Stimulated activated CD8-positive, alpha-beta memory T cell treated with anti-CD3 and anti-CD28 coated beads, Interleukin-4, amount 100 ng/mL, for 4 hours (primary cell): ENCODE results near the gene COL4A1.
"Not testable (repeated sequence)": the region's sequence is repeated elsewhere in the genome, so short reads cannot be mapped to it uniquely, and the experiment has no call there.

Experiments
- DNase-seq, 2 donors: peaks; one replicate each; pipeline ENCODE4 v3.0.0-alpha.2; 2020; ENCODE audit warnings: low read depth in 2 of 2, low spot score in 1 of 2

COL4A1 gene

DNA sequence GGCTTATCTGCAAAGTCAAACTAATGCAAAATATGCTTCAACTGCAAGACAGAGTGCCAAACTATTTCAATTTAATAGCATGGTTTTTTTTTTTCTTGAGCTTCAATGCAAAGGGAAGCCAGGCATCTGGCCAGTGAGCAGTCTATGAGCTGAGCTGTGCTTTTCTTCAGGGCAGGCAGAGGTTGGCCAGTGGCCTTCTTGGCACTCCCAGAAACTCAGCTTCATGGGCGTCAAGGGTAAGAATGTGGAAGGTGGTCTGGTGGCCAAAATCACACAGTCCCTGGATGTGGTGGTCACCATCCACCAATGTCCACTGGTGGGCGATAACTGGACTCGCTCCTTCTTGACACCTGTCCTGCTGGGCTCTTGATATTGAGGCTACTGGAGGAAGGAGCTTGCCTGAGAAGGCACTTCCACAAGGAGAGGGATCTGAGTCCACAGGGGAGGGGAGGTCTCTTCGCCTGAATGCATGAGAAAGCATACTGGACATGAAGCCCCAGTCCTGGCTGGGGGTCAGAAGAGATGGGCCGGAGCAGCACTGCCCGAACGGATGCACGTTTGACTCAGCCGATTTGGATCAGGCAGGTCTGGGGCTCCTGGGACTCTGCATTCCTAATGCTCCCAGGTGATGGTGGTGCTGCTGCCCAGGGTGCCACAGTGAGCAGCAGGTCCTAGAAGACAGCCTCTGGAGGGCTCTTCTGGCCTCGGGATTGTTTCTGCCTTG is 17.2 kb upstream of the COL4A1 start:
- DNase-seq: no peak

DNA sequence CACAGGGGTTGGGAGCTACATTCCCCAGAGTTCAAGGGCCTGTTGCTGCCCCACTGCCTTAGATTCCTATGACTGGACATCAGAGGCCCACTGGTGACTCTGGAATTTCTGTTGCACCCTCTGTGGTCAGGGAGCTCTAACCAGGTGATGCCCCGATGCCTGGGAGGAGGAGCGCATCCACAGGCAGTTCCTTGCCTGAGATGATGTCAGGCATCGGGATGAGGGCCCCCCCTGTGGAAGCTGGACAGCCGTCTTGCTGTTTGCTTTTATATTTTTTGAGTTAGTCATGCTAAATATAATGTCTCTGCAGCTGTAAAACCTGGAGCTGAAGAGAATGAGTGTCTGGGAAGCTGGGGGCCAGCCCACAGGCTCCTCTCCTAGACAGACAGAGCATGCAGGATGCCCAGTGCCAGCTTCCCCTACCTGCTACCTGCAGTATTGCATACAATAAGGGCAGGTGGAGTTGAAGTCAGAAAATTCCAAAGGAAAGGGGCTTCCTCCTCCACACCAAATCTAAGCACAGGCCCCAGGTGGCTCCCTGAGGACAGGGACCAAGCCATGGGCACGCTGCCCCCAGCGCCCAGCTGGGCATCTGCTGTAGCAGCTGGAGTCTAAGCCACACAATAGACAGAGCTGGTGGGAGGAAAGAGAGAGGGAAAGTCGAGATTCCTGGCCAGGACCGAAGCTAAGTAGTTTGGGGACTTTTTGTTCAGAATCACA is 16.4 kb upstream of the COL4A1 start:
- DNase-seq: no peak

DNA sequence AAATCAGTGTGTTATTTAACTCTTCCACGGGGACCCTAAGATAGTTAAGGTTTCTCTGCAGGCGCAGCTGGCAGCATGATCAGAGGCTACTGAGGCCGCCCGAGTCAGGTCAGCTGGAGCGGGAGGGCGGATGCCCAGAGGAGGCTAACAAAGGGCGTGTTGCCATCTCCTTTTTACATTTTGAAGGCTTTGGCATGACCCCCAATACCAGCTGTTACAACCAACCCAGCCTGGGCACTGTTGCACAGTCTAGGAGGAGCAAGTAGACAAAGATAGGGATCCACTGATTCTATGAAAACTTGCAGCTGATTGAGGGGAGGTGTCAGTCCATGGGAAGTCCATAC is 15.8 kb upstream of the COL4A1 start:
- DNase-seq: no peak

DNA sequence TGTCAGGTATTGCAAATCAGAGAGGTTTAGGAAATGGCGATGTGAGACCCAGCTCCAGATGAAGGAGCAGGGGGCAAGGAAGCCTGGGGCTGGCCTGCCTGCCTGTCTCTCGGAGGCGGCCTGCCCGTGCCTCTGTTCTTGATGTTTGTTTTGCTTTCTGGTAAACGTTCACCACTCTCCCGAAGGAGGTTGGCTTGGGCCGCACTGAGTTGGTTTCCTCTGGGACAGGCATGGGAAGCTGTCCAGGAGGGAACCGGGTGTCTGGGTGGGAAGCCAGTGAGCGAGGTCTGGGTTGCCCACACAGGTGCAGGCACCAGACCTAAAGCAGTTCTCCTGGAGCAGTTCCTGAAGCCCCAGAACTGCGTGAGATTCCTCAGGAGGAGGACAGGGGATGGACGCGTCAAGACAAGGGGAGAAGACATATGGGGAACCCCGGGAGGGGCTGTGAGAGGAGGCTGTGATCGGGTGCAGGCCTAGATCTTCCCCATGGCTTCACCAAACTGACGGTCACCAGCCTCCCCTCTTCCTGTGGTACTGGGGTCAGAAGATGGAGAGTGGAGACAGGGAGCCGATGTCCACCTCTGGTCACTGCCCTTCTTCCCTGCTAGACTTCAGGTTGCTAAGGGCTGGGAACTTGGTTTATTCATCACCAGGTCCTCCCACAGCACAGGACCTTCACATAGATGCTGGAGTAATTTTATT is 15.3 kb upstream of the COL4A1 start:
- DNase-seq: no peak

DNA sequence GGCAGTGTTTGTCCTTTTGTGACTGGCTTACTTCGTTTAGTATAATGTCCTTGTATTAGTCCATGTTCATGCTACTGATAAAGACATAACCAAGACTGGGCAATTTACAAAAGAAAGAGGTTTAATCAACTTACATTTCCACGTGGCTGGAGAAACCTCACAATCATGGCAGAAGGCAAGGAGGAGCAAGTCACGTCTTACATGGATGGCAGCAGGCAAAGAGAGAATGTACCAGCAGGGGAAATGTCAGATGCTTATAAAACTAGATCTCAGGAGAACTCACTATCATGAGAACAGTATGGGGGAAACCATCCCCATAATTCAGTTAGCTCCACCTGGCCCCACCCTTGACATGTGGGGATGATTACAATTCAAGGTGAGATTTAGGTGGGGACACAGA is 14.6 kb upstream of the COL4A1 start:
- not testable (repeated sequence) for DNase-seq

DNA sequence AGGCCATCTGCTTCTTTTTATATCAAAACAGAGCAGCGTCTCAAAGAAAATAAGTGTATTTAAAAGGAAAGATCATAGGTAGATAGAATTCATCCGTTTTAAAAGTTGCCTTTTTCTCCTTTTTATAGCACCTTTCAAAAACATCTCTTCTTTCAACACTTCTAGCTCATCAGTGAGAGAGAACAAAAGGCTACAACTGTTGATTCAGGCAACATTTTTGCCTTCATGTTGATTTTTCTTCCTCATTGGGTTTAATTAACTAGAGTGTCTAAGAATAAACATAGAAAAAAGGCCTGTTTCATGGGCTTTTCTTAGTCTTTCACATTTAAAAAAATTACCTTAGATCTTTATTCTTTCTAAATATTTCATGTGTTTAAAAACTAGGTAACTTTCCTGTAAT is 13.7 kb upstream of the COL4A1 start:
- no peak for DNase-seq

DNA sequence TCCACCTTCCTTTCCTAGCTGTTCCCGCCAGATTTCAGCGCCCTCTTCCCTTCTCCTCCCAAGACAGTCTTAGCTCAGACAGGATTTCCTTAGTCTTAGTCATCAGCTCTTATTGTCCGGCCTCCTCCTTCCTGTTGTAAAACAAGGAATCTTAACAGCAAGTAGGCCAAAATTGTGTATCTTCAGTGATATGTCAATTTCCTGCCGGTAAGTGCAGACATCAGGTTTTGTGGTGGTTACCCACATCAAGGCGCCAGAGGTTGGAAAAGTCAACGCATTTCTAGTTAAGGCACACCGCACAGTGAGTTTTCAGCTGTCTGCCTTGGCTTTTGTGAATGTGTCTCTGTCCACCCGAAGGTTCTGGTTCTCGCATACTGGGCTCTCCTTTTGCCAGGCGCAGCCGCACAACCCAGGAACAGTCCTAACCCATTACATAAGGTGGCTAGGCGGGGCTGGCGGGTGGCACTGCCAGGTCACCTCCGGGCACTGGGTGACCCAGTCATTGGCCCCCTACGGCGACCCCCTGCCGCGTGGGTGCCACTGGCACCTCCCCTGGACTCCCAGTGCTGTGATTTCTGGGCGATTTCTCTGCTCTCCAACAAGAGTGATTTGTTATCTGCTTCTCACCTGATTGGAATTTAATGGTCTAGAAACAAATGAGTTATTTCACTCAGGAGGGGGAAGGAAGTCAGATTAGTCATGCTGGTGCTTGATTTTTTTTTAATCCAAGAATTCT is 13.0 kb upstream of the COL4A1 start:
- no peak for DNase-seq

DNA sequence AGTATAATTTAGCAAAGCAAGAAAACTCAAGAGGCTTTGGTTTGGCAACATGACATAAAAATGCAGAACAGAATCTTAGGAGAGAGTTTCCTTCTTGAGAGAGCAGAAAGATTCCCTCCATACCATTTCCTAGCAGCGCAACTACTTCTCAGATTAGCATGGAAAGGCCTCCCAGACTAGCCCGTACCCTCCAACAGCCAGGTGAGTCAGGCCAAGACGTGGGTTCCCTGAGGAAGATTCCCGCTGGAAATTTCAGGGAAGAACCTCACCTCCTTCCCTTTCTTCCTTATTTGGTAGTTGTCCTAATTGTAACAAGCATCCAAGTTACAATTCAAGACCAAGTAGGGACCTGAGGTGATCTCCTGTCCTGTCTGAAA is 12.4 kb upstream of the COL4A1 start:
- no peak for DNase-seq

DNA sequence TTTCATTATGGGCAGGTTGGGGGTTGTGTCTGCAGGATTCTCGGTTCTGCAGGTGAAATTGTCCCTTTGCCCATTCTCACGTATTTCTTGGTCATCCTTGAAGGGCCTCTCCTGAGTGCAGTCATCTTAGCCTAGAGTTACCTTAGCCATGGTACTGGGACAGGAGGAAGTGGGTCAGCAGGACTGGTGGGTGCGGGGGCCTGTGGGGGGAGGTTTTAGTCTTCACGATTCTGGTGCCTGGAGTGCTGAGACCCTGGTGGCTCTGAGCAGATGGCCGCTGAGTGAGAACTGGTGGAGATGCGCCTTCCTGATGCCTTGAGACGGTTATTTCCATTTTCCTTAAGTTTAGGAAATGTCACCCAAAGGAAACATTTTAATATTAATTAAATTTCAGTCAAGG is 12.0 kb upstream of the COL4A1 start:
- DNase-seq: no peak

DNA sequence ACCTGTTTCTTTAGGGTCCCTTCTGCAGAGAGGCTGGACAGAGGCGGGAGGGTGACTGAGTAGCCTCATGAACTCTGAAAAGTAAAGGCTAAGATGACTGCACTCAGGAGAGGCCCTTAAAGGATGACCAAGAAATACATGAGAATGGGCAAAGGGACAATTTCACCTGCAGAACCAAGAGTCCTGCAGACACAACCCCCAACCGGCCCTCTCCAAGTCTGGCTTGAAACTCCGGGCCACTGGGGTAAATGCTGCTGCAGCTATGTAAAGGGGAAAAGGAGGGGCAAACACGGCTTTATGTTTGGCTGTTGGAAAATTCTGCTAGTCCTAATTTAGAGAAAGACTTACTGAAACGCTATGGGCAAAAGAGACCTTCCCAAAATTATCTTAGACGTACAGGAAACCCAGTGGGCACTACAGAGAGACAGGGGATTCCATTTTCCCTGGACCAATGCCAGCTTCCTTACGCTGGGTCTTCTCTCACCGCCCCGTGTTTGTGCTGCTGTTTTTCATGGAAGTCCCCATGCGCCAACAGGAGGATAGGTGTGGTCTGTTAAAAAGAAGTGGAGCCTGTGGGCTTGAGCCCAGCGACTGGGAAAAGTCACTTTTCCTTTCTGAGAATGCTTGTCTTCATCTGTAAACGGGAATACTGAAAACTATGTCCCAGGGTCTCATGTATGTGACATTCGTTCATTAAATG is 10.7 kb upstream of the COL4A1 start:
- no peak for DNase-seq

DNA sequence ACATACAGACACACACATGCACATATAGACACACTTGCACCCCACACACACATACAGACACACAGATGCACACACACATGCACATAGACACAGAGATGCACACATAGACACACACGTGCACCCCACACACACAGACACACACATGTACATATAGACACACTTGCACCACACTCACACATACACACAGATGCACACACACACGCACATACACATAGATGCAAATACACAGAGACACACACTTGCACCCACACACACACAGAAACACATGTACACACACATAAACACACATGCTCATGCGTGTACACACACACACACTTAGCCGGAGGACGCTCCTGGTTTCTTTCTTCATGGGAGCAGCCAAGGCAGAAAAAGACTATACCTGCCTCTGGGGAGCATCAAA is 10.1 kb upstream of the COL4A1 start:
- DNase-seq: no peak

DNA sequence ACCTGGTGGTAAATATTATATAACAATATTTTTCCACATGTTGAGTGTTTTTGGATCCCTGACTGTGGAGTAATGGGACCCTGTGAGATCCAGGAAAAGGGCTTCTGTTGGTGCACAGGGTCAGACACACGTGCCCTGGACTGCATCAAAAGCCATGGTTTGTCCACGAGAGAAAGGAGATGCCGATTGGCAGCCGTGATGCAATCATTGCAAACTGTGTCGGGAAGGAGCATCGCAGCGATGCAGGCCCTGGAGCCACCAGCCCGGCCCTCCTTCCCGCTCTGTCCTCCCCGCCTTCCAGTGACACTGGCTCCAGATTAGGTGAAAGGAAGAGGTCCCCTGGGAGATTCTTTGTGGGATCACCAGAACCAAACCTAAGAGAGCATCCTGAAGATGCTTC is 9.2 kb upstream of the COL4A1 start:
- no peak for DNase-seq

DNA sequence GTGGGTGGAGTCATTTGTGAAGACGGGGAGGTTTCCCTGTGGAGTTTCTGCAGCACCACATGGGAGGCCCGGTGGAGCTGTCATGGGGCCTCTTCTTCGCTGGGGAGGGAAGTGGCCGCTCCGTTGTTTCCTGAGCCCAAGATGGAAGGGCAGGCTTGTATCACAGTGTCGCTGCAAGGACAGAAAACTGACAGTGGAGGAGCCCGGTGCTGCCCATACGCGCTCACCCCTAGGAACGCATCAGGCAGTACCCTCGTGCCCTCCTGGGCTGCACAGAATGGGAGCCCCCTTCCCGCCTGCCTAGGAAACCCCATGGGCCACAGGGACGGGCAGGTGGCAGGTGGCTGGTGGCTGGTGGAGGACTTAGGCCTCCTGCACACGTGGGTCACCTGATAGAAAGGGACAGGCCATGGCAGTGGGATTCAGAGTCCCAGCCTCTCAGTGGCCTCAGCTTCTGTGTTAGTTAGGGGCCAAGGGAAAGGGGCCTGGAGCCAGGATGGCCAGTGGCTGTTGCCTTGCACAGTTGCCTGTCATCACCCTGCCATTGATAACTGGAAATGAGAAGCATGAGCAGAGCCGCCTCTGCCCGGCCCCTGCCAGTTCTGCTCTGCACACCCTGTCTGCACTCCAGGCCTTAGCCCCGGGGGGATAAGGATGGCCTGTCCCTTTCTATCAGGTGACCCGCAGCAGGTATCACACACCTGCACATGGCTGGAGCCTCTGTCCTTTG is 7.7 kb upstream of the COL4A1 start:
- no peak for DNase-seq

DNA sequence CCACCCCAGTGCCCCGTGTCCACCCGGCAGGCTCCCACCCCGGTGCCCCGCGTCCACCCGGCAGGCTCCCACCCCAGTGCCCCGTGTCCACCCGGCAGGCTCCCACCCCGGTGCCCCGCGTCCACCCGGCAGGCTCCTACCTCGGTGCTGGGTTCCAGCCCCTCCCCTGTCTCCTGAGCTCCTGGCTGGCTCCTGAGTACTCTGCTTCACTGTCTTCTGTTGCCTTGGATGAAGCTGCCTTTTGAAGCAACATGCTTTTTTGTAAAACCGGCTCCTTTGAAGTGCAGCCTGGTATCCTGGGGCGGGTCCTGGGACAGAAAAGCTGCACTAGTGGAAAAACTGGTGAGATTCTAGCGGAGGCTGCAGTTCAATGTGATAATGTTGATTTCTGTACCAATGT is 6.8 kb upstream of the COL4A1 start:
- DNase-seq: not testable (repeated sequence)

DNA sequence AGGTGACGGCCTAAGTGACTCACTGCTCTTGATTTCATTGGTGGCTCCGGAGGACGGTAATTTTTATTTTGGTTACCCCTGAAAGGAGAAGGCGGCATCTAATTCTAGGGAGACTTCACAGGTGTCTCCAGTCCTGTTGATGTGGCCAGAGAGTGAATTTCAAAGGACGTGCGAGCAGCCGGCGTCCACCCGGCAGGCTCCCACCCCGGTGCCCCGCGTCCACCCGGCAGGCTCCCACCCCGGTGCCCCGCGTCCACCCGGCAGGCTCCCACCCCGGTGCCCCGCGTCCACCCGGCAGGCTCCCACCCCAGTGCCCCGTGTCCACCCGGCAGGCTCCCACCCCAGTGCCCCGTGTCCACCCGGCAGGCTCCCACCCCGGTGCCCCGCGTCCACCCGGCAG is 6.3 kb upstream of the COL4A1 start:
- not testable (repeated sequence) for DNase-seq

DNA sequence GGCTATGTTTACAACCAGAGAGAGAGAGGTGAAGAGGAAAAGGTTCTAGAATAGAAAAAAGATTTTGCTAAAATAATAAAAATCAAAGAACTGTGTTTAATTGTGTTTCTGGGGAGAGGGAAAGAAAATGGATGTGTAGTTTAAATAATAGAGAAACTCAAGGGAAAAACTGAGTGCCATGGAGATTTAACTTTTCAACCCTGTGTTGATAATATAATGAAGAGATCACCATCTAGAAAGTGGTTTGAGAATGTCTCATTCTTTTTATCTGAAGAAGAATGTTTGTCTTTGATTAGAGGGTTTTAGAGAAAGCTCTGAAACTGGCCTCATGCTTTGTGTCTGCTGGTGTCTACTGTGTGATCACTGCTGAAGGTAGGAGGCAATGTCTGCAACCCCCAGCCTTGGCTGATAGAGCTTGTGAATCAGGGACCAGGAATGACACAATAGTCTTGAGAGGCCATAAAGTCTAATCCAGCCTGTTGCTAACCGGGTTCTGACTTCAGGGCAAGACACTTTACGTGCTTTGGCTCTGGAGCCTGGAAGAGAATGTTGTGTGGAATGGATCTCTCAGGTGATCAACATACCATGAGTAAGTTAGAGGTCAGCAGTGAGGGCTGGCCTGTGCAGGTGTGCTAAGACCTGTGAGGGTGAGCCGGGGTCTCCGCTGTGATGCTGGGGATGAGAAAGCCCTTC is 5.5 kb upstream of the COL4A1 start:
- DNase-seq: no peak

DNA sequence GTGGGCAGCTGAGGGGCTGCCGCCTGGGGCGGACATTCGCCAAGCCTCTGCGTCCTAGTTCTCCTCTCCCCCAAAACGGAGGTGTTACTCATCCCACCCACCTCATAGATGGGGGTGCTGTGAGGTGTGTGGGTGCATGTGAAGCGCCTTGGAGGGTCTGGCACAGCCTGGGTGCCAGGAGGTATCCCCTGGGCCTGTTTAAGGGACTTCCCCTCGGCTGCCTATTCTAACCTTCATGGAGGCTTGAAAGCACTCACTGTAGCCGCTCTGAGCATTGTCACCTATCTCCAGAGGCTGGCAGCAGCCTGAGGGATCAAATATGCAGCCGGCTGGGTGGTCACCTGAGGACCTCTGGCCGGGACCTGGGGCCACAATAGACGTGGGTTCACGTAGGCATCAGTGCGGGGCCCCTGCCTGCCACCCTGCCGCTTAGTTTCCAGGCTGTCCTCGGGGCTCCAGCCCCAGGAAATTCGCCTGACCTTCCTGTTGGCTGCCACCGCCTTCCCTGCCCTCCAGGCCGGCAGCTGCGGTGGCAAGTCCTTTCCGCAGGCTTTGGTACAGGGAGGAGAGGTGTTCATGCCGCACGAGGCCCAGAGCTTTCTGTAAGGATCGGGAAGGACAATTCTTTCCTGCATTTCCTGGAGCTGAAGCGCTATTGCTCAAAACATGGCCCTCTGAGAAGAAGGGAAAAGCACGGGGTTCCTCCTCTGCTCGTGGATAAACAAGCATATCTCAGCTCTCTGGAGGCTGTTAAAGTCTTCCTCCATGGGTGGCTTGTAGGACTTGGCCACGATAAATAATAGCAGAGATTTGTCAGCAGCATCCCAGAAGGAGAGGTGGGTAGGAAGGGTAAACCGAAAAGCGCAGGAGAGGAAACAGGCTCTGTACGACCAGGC is 4.7 kb upstream of the COL4A1 start:
- no peak for DNase-seq

DNA sequence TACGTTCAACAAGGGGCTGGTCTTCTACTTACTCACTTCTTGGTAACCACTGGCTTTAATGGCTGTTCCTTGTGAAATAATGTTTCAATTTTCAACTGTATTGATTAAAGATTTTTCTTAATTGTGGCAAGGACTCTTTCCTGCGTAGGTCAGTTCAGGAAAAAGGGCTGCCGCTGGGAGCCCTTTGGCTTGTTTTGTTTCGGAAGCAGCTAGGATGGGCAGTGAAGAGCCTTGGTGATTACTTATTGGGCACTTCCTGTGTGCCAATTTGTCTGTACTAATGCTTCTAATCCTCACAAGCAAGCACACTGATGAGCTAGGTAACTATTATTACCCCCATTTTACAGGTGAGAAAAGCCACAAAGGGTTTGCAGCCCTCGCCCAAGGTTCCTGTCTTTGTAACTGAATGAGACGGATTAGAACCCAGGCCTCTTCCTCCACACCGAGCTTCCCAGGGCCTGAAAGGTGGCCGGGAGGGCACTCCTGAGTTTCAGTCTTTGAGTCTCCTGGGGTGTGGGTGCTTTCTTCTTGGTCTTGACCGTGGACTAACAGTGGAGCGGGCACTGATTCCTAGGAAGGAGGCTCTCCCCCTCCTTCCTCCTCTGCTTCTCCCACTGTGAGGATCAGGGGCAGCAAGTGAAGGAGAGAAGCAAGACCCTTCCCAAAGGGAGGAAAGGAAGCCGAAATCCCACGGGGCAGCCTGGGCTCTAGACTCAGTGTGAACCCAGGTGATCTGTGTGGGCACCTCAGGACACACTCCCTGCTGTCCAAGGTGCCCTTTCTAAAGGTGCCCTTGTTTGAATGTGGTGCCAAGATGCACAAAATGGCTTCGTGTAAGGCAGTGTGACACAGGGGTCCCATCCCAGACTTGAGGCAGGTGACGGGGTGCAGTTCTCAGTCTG is 3.8 kb upstream of the COL4A1 start:
- DNase-seq: no peak
